Activated CD8-positive, alpha-beta memory T cell treated with anti-CD3 and anti-CD28 coated beads for 24 hours (primary cell): ENCODE results near the gene CDK17.

Experiments used
- DNase-seq: peaks from one replicate; pipeline ENCODE4 v3.0.0-alpha.2; 2020

Gene CDK17

GRCh38 chr12:96256672-96257361 is 143.4 kb downstream of the CDK17 start:
- DNase-seq: no peak

- DNase-seq: no peak
Observed at GRCh38 chr12:96255077-96255476, 145.2 kb downstream of the CDK17 start.

GRCh38 chr12:96250119-96250685 is 150.0 kb downstream of the CDK17 start:
- no peak for DNase-seq

- DNase-seq: no peak
Observed at GRCh38 chr12:96249196-96250118, 150.8 kb downstream of the CDK17 start.

- DNase-seq: peak; percentile 33
Observed at GRCh38 chr12:96248136-96248931, 151.9 kb downstream of the CDK17 start.

GRCh38 chr12:96247563-96247962 is 152.7 kb downstream of the CDK17 start:
- no peak for DNase-seq

GRCh38 chr12:96246926-96247505 is 153.2 kb downstream of the CDK17 start:
- no peak for DNase-seq

GRCh38 chr12:96244826-96245225 is 155.4 kb downstream of the CDK17 start:
- peak; percentile 38 for DNase-seq

- DNase-seq: no peak
Observed at GRCh38 chr12:96242597-96242996, 157.6 kb downstream of the CDK17 start.

- no peak for DNase-seq
Observed at GRCh38 chr12:96241846-96242256, 158.4 kb downstream of the CDK17 start.

- no peak for DNase-seq
Observed at GRCh38 chr12:96241431-96241830, 158.8 kb downstream of the CDK17 start.

- DNase-seq: no peak
Observed at GRCh38 chr12:96240656-96241055, 159.6 kb downstream of the CDK17 start.

GRCh38 chr12:96239711-96240635 is 160.3 kb downstream of the CDK17 start:
- DNase-seq: no peak

GRCh38 chr12:96238336-96239047 is 161.7 kb downstream of the CDK17 start:
- DNase-seq: no peak

- DNase-seq: peak; percentile 70
Observed at GRCh38 chr12:96237465-96238077, 162.7 kb downstream of the CDK17 start.

- DNase-seq: no peak
Observed at GRCh38 chr12:96237035-96237434, 163.2 kb downstream of the CDK17 start.

GRCh38 chr12:96236221-96236822 is 163.9 kb downstream of the CDK17 start:
- DNase-seq: no peak

- no peak for DNase-seq
Observed at GRCh38 chr12:96235484-96235826, 164.8 kb downstream of the CDK17 start.

GRCh38 chr12:96234591-96235483 is 165.4 kb downstream of the CDK17 start:
- DNase-seq: no peak
